Body of pancreas (tissue), 4 donors: ENCODE data around the gene DYNC2LI1. TPM values are rescaled to one million over a fixed set of nuclear protein-coding genes. Genes with fewer than 3 reads are reported as not detected.

Experiments used
- ATAC-seq: fragments of 150-250 bp; one replicate; pipeline ENCODE4 v1.9.1; 2016
- DNase-seq, 4 donors: peaks; one replicate each; pipeline ENCODE4 v3.0.0-alpha.2; 2019
- H3K27ac ChIP-seq, 4 donors: fragments of 200-600 bp; sonication (generic); 1 replicate in 3 of 4; 2 replicates in 1 of 4; pipeline versions ENCODE4 v1.5.1 to v1.6.1; 2016 to 2019; ENCODE audit warnings: mild to moderate bottlenecking in 1 of 4, mixed read lengths in 1 of 4, moderate library complexity in 1 of 4
- H3K27me3 ChIP-seq, 2 donors: fragments of 200-600 bp; sonication (generic); one replicate each; pipeline ENCODE4 v1.6.0; 2016; ENCODE audit warnings: mild to moderate bottlenecking in 1 of 2
- H3K36me3 ChIP-seq, 2 donors: fragments of 200-600 bp; sonication (generic); replicated peaks in 1 of 2; 2 replicates each; pipeline ENCODE4 v1.5.1; 2016; ENCODE audit warnings: low read depth in 2 of 2; ENCODE audit not compliant: insufficient read depth in 1 of 2
- H3K4me1 ChIP-seq: fragments of 200-600 bp; sonication (generic); one replicate; pipeline ENCODE4 v1.6.0; 2016
- H3K4me3 ChIP-seq, 2 donors: fragments of 200-600 bp; sonication (generic); 1 replicate in 1 of 2; 2 replicates in 1 of 2; pipeline ENCODE4 v1.5.1; 2016 to 2019
- H3K9me3 ChIP-seq, 3 donors: fragments of 200-600 bp; sonication (generic); 1 replicate in 2 of 3; 2 replicates in 1 of 3; pipeline ENCODE4 v1.5.1; 2016
- POLR2A ChIP-seq, 3 donors: fragments of 450-650 bp; IDR thresholded peaks; one replicate each; pipeline ENCODE4 v1.6.1; 2016; ENCODE audit warnings: antibody characterized with exemption in 3 of 3, mild to moderate bottlenecking in 2 of 3
- whole genome bisulfite sequencing, 2 donors: methylation state at CpG; one replicate each; pipeline ENCODE4 v1.1.5; 2017; 5-methylcytosine and 5-hydroxymethylcytosine counted together
- intact Hi-C: fragments of 100-400 bp; cut with DNase I; formaldehyde crosslinking; loops from one replicate; pipeline ENCODE4 v1.15.1; 2023
- total RNA-seq, 2 donors: library from RNA; depleted of rRNA; stranded (reverse); fragments of >200 nt; gene quantifications; one replicate each; pipeline ENCODE4 v1.1.0, GENCODE V29; 2016
- TF ChIP-seq, protein P1 (sequence below), 7 experiments: fragments of 450-650 bp in 4 of 7; fragments of 200-600 bp in 3 of 7; sonication (generic) in 3 of 7; IDR thresholded peaks; one replicate each; pipeline ENCODE4 v1.5.1; 2016 to 2019; ENCODE audit warnings: antibody characterized with exemption in 7 of 7

The DYNC2LI1 gene
- total RNA-seq, 2 donors from 2014 or later = 21.0 to 21.4 TPM

DNA sequence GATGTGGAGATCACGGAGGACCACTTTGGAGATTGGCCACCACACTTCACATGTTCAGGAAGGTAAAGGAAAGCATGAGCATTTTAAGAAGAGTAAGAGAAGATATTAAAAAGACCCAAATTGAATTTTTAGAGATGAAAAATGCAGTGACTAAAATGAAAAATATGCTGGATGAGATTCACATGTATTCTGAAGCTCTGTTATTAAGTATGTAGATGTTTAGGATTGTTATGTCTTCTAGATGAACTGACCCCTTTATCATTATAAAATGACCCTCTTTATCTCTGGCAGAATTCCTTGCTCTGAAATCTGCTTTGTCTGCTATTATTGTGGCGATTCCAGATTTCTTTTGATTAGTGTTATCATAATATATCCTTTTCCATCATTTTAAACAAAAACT lies 36.0 kb upstream of the DYNC2LI1 start:
- no peaks in the 10 kb centered on the region for H3K9me3 ChIP-seq
- no peak overlapping the region for H3K4me3 ChIP-seq
- no peaks in the 10 kb centered on the region for H3K27me3 ChIP-seq
- DNase-seq = no peak
- no peaks in the 10 kb centered on the region for H3K36me3 ChIP-seq
- no peak for ATAC-seq
- no peak overlapping the region for H3K27ac ChIP-seq
- 40 to 59% methylated on average over 2 of the region's 2 CpGs for WGBS, 2 donors
- TF ChIP-seq, protein P1, sequence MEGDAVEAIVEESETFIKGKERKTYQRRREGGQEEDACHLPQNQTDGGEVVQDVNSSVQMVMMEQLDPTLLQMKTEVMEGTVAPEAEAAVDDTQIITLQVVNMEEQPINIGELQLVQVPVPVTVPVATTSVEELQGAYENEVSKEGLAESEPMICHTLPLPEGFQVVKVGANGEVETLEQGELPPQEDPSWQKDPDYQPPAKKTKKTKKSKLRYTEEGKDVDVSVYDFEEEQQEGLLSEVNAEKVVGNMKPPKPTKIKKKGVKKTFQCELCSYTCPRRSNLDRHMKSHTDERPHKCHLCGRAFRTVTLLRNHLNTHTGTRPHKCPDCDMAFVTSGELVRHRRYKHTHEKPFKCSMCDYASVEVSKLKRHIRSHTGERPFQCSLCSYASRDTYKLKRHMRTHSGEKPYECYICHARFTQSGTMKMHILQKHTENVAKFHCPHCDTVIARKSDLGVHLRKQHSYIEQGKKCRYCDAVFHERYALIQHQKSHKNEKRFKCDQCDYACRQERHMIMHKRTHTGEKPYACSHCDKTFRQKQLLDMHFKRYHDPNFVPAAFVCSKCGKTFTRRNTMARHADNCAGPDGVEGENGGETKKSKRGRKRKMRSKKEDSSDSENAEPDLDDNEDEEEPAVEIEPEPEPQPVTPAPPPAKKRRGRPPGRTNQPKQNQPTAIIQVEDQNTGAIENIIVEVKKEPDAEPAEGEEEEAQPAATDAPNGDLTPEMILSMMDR (IDR thresholded peaks at IDR 0.05) = no peak
- no peak for TF ChIP-seq POLR2A (IDR thresholded peaks at IDR 0.05)
- intact Hi-C loops = no loop called here
- no peaks in the 10 kb centered on the region for H3K4me1 ChIP-seq

DNA sequence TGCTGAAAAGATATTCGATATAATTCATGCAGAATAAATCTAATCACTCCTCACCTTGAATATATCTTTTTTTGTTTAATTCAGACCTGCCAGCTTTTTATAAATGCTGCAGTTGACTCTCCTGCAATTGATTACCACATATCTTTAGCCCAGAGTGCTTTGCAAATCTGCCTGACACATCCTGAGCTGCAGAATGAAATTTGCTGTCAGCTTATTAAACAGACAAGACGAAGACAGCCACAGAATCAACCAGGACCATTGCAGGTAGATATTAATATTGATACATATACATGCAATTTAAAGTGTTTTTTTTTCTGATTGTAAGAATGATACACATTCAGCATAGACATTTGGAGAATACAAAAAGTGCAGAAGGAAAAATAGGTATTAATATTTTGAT lies 35.6 kb upstream of the DYNC2LI1 start:
- 64 to 69% methylated on average over 2 of the region's 2 CpGs for whole genome bisulfite sequencing, 2 donors
- intact Hi-C loops = no loop called here

DNA sequence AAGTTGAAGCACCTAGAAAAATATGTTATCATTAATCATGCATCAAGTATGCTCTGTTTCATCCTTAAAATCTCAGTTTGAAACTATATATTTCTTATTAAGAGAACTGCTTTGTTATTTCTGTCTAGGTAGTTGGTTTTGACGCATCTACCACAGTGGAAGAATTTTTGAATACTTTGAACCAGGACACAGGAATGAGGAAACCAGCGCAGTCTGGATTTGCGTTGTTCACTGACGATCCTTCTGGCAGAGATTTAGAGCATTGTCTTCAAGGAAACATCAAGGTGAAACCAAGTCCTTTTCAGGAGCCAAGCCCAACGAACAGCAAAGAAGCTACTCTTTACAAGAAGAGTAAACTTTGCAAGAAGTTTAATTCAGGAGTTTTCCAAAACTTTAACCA lies 30.1 kb upstream of the DYNC2LI1 start:
- no peaks in the 10 kb centered on the region for H3K9me3 ChIP-seq
- no peak for ATAC-seq
- H3K36me3 ChIP-seq = no peaks in the 10 kb centered on the region
- intact Hi-C loops = no loop called here
- TF ChIP-seq POLR2A (IDR thresholded peaks at IDR 0.05) = no peak
- TF ChIP-seq, protein P1 (IDR thresholded peaks at IDR 0.05) = no peak
- peaks cover 5% of the 10 kb centered on the region for H3K4me1 ChIP-seq
- no peak for DNase-seq
- WGBS, 2 donors = 66 to 69% methylated on average over 5 of the region's 5 CpGs
- no peak overlapping the region for H3K27ac ChIP-seq
- H3K4me3 ChIP-seq = no peak overlapping the region
- no peaks in the 10 kb centered on the region for H3K27me3 ChIP-seq

More for the DNA sequence above, 35.6 kb upstream of the DYNC2LI1 start:
- no peak overlapping the region for H3K4me3 ChIP-seq
- TF ChIP-seq, protein P1 (IDR thresholded peaks at IDR 0.05) = no peak
- TF ChIP-seq POLR2A (IDR thresholded peaks at IDR 0.05) = no peak
- H3K27ac ChIP-seq = no peak overlapping the region
- no peaks in the 10 kb centered on the region for H3K27me3 ChIP-seq
- H3K9me3 ChIP-seq = no peaks in the 10 kb centered on the region
- no peaks in the 10 kb centered on the region for H3K36me3 ChIP-seq
- DNase-seq (no peak), ATAC-seq (no peak)
- H3K4me1 ChIP-seq = no peaks in the 10 kb centered on the region

DNA sequence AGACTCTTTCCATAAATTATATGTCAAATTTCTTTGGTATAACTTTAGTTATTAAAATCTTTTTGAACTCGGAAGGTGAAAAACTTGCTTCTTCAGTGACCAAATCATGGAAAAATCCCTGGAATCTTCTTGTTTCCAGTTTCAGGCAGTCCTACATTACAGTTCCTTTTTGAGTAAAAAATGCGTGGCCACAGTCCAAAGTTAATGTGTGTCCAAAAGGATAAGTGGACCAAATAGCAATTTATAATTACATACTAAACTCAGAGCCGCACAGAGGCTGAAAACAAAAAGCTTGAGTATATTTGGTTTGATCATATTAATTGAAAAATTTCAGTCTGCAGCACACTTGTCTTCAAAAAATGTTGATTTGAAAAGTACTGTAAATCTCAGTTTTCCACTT lies 28.4 kb upstream of the DYNC2LI1 start:
- Histone ChIP-seq H3K36me3 (no peaks in the 10 kb centered on the region), H3K4me1 (peaks cover 5% of the 10 kb centered on the region), H3K27me3 (no peaks in the 10 kb centered on the region), H3K27ac (peak overlapping the region in 3 of 4 donors; percentile 27 to 59 (median 44)), H3K4me3 (no peak overlapping the region), H3K9me3 (no peaks in the 10 kb centered on the region)
- DNase-seq (peak in 2 of 4 donors; percentile 19 to 35), ATAC-seq (no peak)
- 45 to 53% methylated on average over 3 of the region's 3 CpGs for WGBS, 2 donors
- intact Hi-C loops = no loop called here
- TF ChIP-seq, protein P1 (IDR thresholded peaks at IDR 0.05) = no peak
- TF ChIP-seq POLR2A (IDR thresholded peaks at IDR 0.05) = no peak

DNA sequence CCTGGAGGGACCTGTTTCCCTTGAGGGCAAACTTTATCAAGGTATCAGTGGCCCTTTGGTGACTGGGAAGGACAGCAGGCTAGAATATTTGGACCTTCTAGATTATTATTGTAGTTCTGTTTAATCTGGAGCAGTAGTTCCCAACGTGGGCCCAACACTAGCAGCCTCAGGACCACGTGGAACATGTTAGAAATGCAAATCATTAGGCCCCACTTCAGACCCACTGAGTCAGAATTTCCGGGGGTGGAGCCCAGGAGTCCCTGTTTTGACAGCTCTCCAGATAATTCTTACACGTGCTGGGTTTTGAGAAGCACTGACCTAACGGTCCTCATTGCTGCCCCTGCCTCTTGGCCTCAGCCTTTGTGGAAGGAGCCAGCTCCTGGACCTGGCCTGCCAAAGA lies 25.5 kb upstream of the DYNC2LI1 start:
- 60 to 68% methylated on average over 5 of the region's 5 CpGs for WGBS, 2 donors
- H3K9me3 ChIP-seq = no peaks in the 10 kb centered on the region
- DNase-seq = no peak
- intact Hi-C loops = no loop called here
- no peak overlapping the region for H3K27ac ChIP-seq
- H3K4me3 ChIP-seq = no peak overlapping the region
- TF ChIP-seq POLR2A (IDR thresholded peaks at IDR 0.05) = no peak
- TF ChIP-seq, protein P1 (IDR thresholded peaks at IDR 0.05) = no peak
- peaks cover 5% of the 10 kb centered on the region for H3K4me1 ChIP-seq
- no peaks in the 10 kb centered on the region for H3K36me3 ChIP-seq
- no peaks in the 10 kb centered on the region for H3K27me3 ChIP-seq
- ATAC-seq = no peak
